SK-N-SH treated with all-trans-retinoic acid at 6 μM for 48 hours (cell line): ENCODE results near the gene PEX19.

Source experiments
- ARNTL ChIP-seq: fragments of 450-650 bp; formaldehyde crosslinking; IDR thresholded peaks from 2 replicates; pipeline ENCODE4 v1.5.0; 2020; ENCODE audit warnings: low read depth, mild to moderate bottlenecking, moderate library complexity, borderline replicate concordance
- CREB5 ChIP-seq: fragments of 250-450 bp; sonication (Bioruptor Pico); IDR thresholded peaks from 2 replicates; pipeline ENCODE4 v1.5.1; 2020; ENCODE audit warnings: low read depth, mild to moderate bottlenecking, moderate library complexity
- OSR1 ChIP-seq: fragments of 250-450 bp; sonication (Bioruptor Pico); IDR thresholded peaks from 2 replicates; pipeline ENCODE4 v1.8.0; 2022; ENCODE audit warnings: moderate library complexity, mild to moderate bottlenecking, inconsistent platforms
- PATZ1 ChIP-seq: fragments of 250-450 bp; sonication (Bioruptor Pico); IDR thresholded peaks from 2 replicates; pipeline ENCODE4 v1.8.0; 2020; ENCODE audit warnings: mild to moderate bottlenecking, moderate library complexity, borderline replicate concordance
- PPARA ChIP-seq: fragments of 250-450 bp; sonication (Bioruptor Pico); IDR thresholded peaks from 2 replicates; pipeline ENCODE4 v1.5.0; 2020; ENCODE audit warnings: mild to moderate bottlenecking, borderline replicate concordance
- RARB ChIP-seq: fragments of 250-450 bp; sonication (Bioruptor Pico); IDR thresholded peaks from 2 replicates; pipeline ENCODE4 v1.8.0; 2021; ENCODE audit warnings: mild to moderate bottlenecking, moderate library complexity
- TCF4 ChIP-seq: fragments of 250-450 bp; sonication (Bioruptor Pico); IDR thresholded peaks from 2 replicates; pipeline ENCODE4 v1.8.0; 2021; ENCODE audit warnings: mild to moderate bottlenecking, moderate library complexity, borderline replicate concordance
- ZC3H10 ChIP-seq: fragments of 250-450 bp; sonication (Bioruptor Pico); IDR thresholded peaks from 2 replicates; pipeline ENCODE4 v1.5.1; 2021; ENCODE audit warnings: mild to moderate bottlenecking, moderate library complexity
- ZFP3 ChIP-seq: fragments of 250-450 bp; sonication (Bioruptor Pico); IDR thresholded peaks from 2 replicates; pipeline ENCODE4 v1.5.0; 2020; ENCODE audit warnings: mild to moderate bottlenecking, moderate library complexity
- ZFP30 ChIP-seq: fragments of 450-650 bp; formaldehyde crosslinking; IDR thresholded peaks from 2 replicates; pipeline ENCODE4 v1.5.0; 2022; ENCODE audit warnings: mild to moderate bottlenecking, moderate library complexity
- ZNF70 ChIP-seq: fragments of 450-650 bp; formaldehyde crosslinking; IDR thresholded peaks from 2 replicates; pipeline ENCODE4 v1.5.0; 2020; ENCODE audit warnings: mild to moderate bottlenecking, moderate library complexity
- TF ChIP-seq, protein P1 (sequence below): fragments of 250-450 bp; sonication (Bioruptor Pico); IDR thresholded peaks from 2 replicates; pipeline ENCODE4 v1.5.1; 2021; ENCODE audit warnings: mild to moderate bottlenecking, moderate library complexity

DNA sequence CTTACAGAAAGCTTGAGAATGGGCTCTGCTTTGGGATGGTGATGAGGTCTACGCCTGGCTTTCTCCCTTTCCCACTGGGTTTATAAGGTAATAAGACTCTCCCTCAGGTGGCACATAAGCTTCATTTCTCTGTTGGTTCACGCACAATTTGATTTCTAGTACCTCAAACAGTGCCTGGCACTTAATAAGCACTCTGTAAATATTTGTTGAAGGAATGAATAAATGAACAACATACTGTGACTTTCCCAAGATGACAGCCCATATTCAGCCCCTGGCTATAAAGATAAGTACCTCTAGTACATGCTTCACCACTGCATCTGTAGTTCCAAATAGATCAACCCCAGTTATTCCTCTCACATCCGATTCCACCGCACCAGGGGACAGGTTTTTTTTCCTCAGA, 40.3 kb upstream of the PEX19 start:
- no peak for TF ChIP-seq ZFP3 (CRISPR knock-in tag)
- TF ChIP-seq ARNTL (CRISPR knock-in tag) = no peak
- TF ChIP-seq PATZ1 (CRISPR knock-in tag) = no peak
- TF ChIP-seq ZFP30 (CRISPR knock-in tag) = no peak
- TF ChIP-seq ZNF70 (CRISPR knock-in tag) = no peak
- TF ChIP-seq, protein P1, sequence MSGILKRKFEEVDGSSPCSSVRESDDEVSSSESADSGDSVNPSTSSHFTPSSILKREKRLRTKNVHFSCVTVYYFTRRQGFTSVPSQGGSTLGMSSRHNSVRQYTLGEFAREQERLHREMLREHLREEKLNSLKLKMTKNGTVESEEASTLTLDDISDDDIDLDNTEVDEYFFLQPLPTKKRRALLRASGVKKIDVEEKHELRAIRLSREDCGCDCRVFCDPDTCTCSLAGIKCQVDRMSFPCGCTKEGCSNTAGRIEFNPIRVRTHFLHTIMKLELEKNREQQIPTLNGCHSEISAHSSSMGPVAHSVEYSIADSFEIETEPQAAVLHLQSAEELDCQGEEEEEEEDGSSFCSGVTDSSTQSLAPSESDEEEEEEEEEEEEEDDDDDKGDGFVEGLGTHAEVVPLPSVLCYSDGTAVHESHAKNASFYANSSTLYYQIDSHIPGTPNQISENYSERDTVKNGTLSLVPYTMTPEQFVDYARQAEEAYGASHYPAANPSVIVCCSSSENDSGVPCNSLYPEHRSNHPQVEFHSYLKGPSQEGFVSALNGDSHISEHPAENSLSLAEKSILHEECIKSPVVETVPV = no peak
- no peak for TF ChIP-seq RARB (CRISPR knock-in tag)
- TF ChIP-seq PPARA (CRISPR knock-in tag) = no peak
- no peak for TF ChIP-seq CREB5 (CRISPR knock-in tag)
- no peak for TF ChIP-seq ZC3H10 (CRISPR knock-in tag)
- no peak for TF ChIP-seq OSR1 (CRISPR knock-in tag)
- TF ChIP-seq TCF4 (CRISPR knock-in tag) = no peak
